GM12801 (cell line): ENCODE data around the gene MLLT3.

Experiments used
- CTCF ChIP-seq: IDR thresholded peaks from one replicate; pipeline ENCODE4 v1.5.1; 2011; ENCODE audit warnings: control low read depth; ENCODE audit not compliant: insufficient read length; ENCODE audit errors: extremely low read depth

MLLT3 gene

GRCh38 chr9:20624201-20625002 is 2.1 kb upstream of the MLLT3 start:
- no peak for TF ChIP-seq CTCF

DNA sequence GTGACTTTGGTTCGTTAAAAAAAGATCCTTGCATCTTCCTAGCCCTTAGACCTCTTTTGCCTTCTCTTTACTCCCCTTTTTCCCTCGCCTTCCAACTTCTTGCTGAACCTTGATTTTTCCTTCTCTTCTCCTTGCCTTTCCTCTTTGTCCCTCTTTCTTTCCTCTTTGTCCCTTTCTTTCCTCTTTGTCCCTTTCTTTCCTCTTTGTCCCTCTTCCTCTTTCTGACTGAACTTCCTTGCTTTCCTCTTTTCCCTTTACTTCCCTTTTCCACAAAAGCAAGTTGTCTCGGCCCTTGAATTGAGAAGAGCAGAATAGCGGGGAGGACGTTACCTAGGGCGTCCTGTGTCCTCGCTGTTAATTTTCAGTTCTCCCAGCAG is 1.4 kb upstream of the MLLT3 start:
- TF ChIP-seq CTCF, result no peak

- TF ChIP-seq CTCF, result no peak
These were observed 885 bp upstream of the MLLT3 start for GRCh38 chr9:20623021-20623747.

DNA sequence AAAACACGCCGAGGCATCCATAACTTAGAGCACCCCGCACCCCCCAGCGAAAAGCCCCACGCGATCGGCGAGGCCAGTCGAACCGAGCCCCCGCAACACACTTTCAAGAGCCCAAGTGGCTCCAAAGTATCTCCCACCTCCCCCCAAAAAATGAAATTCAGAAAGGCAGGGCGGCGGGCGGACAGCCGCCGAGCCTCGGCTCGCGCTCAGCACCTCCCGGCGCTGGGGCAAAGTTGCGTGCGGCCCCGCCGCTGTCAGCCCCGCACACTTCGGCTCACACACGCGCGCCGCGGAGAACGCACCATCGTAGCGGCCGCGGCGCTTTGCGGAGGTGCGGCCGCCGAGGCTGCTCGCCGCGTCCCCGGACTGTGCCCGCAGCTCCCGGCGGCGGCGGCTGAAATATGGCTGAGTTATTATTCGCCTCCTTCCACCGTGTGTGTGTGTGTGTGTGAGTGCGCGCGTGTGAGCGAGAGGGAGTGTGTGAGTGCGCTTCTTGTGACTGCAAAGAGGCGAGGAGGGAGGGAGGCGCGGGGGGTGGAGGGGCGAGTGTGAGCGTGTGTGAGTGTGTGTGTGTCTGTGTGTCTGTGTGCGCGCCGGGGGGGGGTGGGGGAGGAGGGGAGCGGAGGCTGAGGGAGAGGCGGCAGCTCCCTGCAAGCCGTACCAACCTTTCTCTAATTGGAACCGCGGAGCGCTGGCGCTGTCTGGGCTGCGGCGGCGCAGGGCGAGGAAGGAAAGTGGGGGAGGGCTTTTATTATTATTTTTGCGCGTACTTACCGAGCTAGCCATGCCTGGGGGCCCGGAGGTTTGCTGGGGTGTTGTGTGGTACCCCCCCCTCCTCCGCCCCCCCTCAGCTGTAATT is 599 bp downstream of the MLLT3 start:
- TF ChIP-seq CTCF, result no peak

DNA sequence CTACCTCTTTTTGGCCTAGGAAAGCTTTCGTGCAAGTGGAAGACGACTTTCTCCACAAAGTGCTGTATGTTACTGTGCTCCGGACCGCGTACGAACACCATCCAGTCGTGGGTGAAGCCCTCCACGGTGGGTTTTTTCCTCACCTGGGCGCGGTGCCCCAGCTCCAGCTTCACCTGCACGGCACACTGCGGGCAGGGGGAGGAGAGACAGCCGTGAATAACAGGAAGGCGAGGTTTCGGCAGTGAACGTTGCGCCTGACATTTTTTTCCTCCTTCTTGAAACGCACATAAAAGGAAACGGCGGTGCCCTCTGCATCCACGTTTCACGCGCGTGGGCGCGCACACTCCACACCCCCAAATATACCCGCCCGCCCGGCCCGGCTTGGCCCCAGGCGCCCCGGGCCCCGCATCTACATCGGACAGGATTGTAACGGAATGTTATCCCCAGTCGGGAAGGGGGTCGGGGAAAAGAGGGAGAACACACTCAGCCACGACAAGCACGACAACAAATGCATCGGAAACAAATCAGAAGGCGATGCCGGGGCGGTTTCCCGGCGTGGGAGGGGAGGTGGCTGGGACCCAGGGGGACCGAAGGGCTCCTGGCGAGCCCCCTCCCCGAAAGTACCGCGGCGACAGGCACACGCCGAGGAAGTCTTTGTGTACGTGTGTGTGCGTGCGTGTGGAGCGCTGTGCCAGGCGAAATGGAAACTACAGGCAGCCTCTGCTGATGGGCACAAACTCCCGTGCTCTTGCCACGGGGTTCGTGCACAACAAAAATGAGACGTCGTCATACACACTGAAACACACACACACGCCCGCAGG is 1.4 kb downstream of the MLLT3 start:
- TF ChIP-seq CTCF, result no peak

DNA sequence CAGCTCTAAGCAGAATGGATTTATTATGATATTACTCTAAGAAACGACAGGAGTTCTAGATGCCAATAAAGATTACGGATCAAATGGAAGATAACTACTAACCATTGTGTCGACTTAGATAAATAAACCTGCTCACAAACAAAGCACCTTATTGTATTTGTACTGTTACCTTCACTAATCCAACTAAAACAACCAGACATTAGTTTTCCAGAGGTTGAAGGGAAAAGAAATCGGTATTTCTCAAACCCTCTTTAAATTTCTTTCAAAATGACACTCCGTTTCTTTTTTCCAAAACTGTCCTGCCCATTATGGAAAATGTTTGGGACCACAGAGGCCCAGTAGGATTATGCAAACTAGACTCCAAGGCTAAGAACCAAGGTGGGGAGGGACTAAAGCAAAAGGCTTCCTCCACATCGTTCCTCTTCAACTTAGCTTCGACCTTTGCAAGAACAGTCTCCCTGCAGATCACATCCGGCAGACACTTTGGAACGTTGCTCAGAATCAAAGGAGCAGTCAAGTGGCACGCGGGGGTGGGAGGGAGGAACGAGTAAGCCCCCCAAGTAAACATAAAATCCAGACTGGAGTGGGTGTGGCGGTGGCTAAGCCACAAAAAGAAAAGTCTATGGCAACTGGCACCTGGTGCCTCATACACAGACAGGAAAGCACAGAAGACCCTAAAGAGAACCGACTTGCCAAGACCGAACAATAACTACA is 2.7 kb downstream of the MLLT3 start:
- TF ChIP-seq CTCF, result no peak
